GM19397 (cell line): ENCODE data around the gene SPEG.
"Not testable (repeated sequence)": the region's sequence is repeated elsewhere in the genome, so short reads cannot be mapped to it uniquely, and the experiment has no call there.

ENCODE experiments used
- ATAC-seq: cut with Tn5 transposase; IDR thresholded peaks from one replicate; pipeline ENCODE4 v1.9.1; 2021; ENCODE audit warnings: mild to moderate bottlenecking, moderate library complexity; ENCODE audit not compliant: unreplicated experiment

Gene SPEG

GRCh38 chr2:219404954-219405353, 29.7 kb upstream of the SPEG start:
- ATAC-seq, result no peak

GRCh38 chr2:219405451-219405850, 29.2 kb upstream of the SPEG start:
- no peak for ATAC-seq

GRCh38 chr2:219405958-219406860, 28.4 kb upstream of the SPEG start:
- ATAC-seq, result no peak

GRCh38 chr2:219406861-219407230, 27.8 kb upstream of the SPEG start:
- ATAC-seq, result no peak

- not testable (repeated sequence) for ATAC-seq
Observed at GRCh38 chr2:219407343-219407742, 27.3 kb upstream of the SPEG start.

- ATAC-seq, result no peak
Observed at GRCh38 chr2:219408204-219408603, 26.4 kb upstream of the SPEG start.

- no peak for ATAC-seq
Observed at GRCh38 chr2:219408631-219409030, 26.0 kb upstream of the SPEG start.

GRCh38 chr2:219409619-219410018, 25.0 kb upstream of the SPEG start:
- ATAC-seq, result no peak

GRCh38 chr2:219410390-219410789, 24.3 kb upstream of the SPEG start:
- ATAC-seq, result no peak

GRCh38 chr2:219414857-219415256, 19.8 kb upstream of the SPEG start:
- ATAC-seq, result no peak

- no peak for ATAC-seq
Observed at GRCh38 chr2:219415580-219416234, 18.9 kb upstream of the SPEG start.

- no peak for ATAC-seq
Observed at GRCh38 chr2:219416235-219416602, 18.4 kb upstream of the SPEG start.

- ATAC-seq, result no peak
Observed at GRCh38 chr2:219416938-219417337, 17.7 kb upstream of the SPEG start.

- no peak for ATAC-seq
Observed at GRCh38 chr2:219417374-219417773, 17.3 kb upstream of the SPEG start.

GRCh38 chr2:219418155-219419011, 16.3 kb upstream of the SPEG start, which contains the start of gene DES:
DES (plus strand) TSS chr2:219418377; CDS start chr2:219418463, 86 bp downstream.
- no peak for ATAC-seq

- no peak for ATAC-seq
Observed at GRCh38 chr2:219419012-219419324, 15.7 kb upstream of the SPEG start.

- ATAC-seq, result no peak
Observed at GRCh38 chr2:219419331-219420197, 15.1 kb upstream of the SPEG start.

- no peak for ATAC-seq
Observed at GRCh38 chr2:219420687-219421086, 14.0 kb upstream of the SPEG start.

- ATAC-seq, result no peak
Observed at GRCh38 chr2:219421323-219421722, 13.3 kb upstream of the SPEG start.

GRCh38 chr2:219422952-219423534, 11.6 kb upstream of the SPEG start:
- ATAC-seq, result no peak
